Measurements from ENCODE around the gene CCNE1.

DNA sequence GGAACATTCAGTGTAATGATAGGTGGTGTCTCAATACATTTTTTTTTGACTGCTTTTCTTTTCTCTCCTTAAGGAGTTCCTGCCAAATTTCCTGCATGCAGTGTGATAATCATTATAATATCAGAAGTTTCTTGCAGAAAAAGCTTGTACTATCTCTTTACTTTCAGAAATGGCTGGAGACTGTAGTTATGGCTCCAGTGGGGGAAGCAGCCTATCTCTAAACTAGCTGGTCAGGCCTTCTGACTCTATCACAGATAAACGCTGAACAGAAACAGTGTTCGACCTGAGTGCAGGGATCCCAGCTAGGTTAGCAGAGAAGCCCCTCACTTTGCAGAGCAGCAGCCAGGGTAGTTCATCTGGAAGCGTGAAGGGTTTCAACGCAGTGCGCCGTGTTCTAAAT is 1.9 kb downstream of the CCNE1 start:
- no peak for TF ChIP-seq MTA3 (IDR thresholded peaks at IDR 0.05; ENCODE audit: borderline replicate concordance, low read length)
- TF ChIP-seq POLR2AphosphoS5 (IDR thresholded peaks at IDR 0.05; ENCODE audit: low read length), result no peak
- no peak for TF ChIP-seq SMAD1 (IDR thresholded peaks at IDR 0.05; ENCODE audit: low read depth, partially characterized antibody)
- no peak for TF ChIP-seq EP300 (IDR thresholded peaks at IDR 0.05; ENCODE audit: borderline replicate concordance in 1 of 2, control insufficient read depth in 1 of 2, low read depth in 2 of 2, low read length in 2 of 2)
- TF ChIP-seq NBN (IDR thresholded peaks at IDR 0.05), result no peak
- TF ChIP-seq FOXM1 (IDR thresholded peaks at IDR 0.05; ENCODE audit: low read depth, low read length), result no peak
- no peak for TF ChIP-seq WRNIP1 (IDR thresholded peaks at IDR 0.05; ENCODE audit: borderline replicate concordance, low read depth, low read length)
- no peak for TF ChIP-seq POLR2A (IDR thresholded peaks at IDR 0.05; ENCODE audit: low read depth, low read length)
- TF ChIP-seq TAF1 (IDR thresholded peaks at IDR 0.05; ENCODE audit: borderline replicate concordance, low read depth, low read length), result no peak
